ENCODE results near the gene HSFX4.

DNA sequence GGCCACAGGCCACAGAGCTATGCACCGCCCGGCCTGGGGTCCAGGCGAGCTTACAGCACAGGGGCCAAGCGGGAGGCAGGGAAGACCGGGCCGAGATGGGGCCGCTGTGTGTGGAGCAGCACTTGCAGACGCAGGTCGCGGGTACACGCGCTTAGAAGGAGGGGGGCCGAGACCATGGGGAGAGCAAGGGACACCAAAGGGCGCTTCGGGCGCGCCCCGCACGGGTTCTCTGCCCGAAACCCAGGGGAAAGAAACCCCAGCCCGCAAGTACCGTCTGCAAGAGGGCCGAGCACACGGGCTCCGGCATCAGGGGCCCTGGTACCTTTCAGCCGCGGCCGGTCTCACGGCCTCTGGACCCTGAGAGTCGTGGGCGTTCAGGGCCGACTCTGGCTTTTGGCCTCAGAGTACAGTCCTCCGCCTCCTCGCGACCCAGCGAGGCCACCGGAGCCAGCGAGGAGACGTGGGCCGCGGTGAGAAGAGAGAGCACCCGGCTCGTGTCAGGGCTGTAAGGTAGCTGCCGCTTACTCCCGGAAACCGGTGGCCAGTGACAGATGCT, 8.6 kb downstream of the HSFX4 start:
- TF ChIP-seq, protein P1, sequence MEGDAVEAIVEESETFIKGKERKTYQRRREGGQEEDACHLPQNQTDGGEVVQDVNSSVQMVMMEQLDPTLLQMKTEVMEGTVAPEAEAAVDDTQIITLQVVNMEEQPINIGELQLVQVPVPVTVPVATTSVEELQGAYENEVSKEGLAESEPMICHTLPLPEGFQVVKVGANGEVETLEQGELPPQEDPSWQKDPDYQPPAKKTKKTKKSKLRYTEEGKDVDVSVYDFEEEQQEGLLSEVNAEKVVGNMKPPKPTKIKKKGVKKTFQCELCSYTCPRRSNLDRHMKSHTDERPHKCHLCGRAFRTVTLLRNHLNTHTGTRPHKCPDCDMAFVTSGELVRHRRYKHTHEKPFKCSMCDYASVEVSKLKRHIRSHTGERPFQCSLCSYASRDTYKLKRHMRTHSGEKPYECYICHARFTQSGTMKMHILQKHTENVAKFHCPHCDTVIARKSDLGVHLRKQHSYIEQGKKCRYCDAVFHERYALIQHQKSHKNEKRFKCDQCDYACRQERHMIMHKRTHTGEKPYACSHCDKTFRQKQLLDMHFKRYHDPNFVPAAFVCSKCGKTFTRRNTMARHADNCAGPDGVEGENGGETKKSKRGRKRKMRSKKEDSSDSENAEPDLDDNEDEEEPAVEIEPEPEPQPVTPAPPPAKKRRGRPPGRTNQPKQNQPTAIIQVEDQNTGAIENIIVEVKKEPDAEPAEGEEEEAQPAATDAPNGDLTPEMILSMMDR (IDR thresholded peaks at IDR 0.05), result no peak
- no peak for TF ChIP-seq POLR2AphosphoS5 (IDR thresholded peaks at IDR 0.05)
